ENCODE results near the gene CNTN1.

CNTN1 gene

GRCh38 chr12:40864891-40865290, 172.7 kb downstream of the CNTN1 start:
- no peak for DNase-seq

DNA sequence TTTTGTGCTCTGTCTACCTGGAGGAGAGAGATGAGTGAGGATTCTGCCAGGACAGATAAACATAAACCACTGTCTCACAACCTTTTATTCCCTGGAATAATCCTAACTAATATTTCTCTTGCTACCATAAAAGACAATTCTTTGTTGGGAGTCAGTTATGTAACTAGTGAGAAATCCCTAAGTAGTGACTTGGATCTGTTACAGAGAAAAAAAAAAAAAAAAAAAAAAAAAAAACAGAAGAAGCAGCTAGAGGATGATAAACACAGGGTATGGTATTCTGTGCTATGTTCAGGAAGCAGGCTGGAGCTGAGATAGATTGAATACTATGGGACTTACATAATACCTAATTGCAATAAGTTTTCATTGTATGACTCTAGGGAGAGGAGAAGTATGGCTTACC, 178.7 kb downstream of the CNTN1 start:
- no peak for DNase-seq

- DNase-seq = no peak
Observed at GRCh38 chr12:40874868-40875267, 182.6 kb downstream of the CNTN1 start.

DNA sequence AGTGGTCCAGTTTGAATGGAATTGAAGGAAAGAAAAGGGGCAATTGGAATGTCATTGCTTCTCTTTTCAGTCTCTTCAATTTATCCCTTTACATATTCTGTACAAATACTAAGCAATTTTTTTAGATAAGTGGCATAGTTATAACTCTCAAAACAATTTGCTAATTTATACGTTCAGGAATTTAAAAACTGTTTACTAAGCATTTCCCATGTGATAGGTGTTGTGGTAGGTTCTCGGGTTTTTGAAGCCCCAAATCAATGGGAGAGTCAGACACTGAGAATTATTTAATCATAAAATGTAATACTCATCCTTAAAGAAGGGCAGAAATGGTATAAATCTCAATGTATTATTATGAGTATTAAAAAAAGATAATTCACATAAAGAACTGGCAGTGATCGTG, 197.1 kb downstream of the CNTN1 start:
- no peak for DNase-seq

GRCh38 chr12:40892528-40892927, 200.3 kb downstream of the CNTN1 start:
- no peak for DNase-seq

- DNase-seq = no peak
Observed at GRCh38 chr12:40898505-40898904, 206.3 kb downstream of the CNTN1 start.

DNA sequence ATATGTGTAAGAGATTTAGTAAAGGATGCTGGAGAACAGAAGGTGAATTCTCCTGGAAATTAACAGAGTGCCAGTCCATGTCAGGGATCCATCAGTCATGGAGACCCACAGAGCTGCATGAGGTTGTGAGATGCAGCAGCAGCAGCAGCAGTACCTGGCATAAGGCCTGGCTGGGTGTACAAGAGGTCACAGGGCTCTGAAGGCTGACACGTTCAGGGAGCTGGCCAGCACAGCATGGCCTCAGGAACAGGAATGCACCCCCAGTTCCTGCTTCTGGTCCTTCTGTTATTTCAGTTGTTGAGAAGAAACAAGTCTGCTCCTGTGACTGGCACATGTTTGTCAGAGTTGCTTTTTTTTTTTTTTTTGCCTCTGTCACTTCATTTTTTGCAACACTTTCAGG, 210.8 kb downstream of the CNTN1 start:
- DNase-seq = no peak

GRCh38 chr12:40907115-40907527, 214.9 kb downstream of the CNTN1 start:
- no peak for DNase-seq

GRCh38 chr12:40911676-40912075, 219.4 kb downstream of the CNTN1 start:
- no peak for DNase-seq

DNA sequence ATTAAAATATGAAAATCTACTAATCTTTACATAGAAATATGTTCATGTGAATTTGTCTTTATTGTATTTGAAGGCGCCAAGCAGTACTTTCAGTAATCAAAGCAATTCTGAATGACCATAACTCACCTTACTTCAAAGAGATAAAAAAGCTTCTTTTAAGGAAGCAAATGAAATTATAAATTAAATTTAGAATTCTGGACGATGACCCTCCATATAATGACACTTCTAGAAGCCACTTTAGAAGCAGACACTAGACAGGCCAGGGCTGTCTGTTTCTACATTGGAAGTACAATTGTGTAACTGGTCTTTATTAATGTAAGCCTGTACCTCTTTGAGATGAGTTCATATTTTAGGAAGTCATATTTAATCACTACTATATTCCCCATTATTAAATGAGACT, 222.9 kb downstream of the CNTN1 start:
- DNase-seq = no peak

- no peak for DNase-seq
Observed at GRCh38 chr12:40917561-40917960, 225.3 kb downstream of the CNTN1 start.

- peak; percentile 21 for DNase-seq
Observed at GRCh38 chr12:40921563-40922163, 229.4 kb downstream of the CNTN1 start.

- no peak for DNase-seq
Observed at GRCh38 chr12:40937891-40938290, 245.7 kb downstream of the CNTN1 start.

DNA sequence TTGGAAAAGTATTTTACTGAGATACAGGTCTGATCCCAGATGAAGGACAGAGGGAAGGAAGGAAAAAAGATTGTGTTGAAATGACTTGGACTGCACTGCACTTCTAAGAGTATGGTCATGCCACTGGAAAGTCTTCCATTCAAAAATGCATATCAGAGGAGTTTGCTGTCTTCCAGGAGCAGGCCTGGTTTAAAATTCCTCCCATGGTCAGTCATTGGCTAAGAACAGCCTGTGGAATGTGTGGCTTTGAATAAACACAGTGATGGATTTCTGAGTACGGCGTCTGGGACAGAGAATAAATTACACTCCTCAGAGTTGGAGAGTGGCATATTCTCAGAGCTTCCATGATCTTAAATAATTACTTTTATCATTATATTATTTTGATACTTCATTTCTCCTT, 250.1 kb downstream of the CNTN1 start:
- DNase-seq = no peak

- DNase-seq = no peak
Observed at GRCh38 chr12:40945772-40946171, 253.5 kb downstream of the CNTN1 start.

DNA sequence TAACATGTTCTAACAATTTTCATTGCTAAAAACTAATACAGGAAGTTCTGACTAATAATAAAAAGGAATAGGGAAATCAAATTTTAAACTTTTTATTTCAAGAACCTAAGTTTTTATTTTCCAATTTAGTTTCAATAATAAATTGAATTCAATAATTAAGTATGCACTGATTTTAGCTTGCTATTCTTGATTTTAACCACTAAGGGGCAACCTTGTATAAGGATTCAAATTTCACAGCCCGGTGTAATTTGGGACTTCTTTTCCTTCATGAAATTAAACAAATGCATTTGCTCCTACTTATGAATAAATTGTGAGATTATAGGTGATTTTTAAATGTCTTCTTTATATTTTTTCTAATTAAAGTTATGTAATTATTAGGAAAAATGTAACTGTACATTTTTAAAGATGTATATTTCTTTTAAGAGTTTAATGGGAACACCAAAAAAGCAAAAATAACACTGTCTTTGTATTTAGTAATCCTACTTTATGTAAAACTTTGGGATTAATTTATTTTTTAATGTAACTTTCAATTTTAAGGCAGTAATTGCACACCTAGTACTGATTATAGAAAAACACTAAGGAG, 254.5 kb downstream of the CNTN1 start:
- DNase-seq = peak; percentile 35

DNA sequence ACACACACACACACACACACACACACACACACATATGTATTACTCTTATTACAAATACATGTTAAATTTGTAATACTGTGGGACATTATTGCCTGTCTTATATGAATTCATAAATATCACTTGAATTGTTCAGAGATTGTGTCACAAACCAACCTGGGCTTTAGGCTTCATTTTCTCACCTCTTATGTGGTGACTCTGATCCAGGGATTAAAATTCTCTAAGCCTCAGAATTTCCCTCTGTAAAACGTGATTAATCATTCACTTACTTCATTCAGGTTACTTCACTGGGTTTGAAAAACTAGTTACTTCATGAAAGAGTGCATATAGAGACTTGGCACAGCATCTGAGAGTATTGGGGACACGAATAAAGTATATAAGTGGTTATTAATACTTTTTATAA, 255.6 kb downstream of the CNTN1 start:
- DNase-seq = no peak

DNA sequence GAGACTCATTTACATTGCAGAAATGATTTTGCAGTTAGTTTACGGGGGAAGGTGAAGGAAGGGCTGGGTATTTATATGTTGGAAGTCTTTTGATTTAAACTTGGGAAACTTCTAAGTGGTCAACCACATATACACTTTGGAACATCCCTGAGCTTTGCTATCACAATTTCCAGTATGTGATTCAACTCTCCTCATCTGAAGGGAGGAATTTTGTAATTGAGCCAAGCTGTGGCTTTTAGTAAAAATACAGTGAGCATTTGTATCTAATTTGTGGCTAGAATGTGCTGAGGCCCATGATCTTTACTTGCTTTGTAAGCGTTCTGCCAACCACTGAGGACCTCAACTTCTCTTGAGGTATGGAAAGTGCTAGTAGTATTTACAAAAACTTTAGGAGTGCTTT, 260.8 kb downstream of the CNTN1 start:
- DNase-seq = no peak

DNA sequence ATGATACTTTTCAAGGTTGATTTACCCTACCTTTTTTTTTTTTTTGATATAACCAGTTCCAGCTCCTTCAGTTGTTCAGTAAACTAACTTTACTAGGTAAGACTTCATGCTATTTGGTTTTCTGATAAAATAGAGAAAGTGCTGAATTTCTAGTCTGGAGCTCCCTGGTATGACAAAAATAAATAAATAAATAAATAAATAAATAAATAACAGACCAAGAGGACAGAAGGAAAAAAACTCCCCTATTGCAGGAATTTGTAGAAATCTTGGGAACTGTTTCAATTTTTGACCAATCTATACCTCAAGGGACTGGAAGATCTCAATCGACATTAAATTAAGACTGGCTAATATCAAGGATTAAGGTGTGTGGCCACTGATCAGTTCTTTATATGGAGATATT, 265.2 kb downstream of the CNTN1 start:
- no peak for DNase-seq

- no peak for DNase-seq
Observed at GRCh38 chr12:40959041-40959440, 266.8 kb downstream of the CNTN1 start.

DNA sequence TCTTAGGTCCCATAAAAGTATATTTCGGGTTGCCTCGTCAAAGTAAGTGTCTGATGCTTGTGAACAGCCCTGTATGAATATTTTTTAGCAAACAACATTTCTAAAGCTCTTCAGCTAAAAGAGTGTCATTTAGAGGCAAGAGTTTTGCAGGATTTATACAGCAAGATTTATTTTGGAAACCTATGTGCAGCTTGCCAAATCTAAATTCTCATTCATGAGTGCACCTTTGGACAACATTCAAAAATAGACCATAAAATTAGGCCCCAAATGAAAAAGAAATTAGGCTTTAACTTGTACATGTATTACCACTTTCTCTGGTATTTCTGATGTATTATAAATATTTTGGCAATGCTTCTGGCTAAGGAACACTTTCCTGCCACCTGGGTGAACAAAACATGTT, 271.5 kb downstream of the CNTN1 start:
- DNase-seq = no peak

DNA sequence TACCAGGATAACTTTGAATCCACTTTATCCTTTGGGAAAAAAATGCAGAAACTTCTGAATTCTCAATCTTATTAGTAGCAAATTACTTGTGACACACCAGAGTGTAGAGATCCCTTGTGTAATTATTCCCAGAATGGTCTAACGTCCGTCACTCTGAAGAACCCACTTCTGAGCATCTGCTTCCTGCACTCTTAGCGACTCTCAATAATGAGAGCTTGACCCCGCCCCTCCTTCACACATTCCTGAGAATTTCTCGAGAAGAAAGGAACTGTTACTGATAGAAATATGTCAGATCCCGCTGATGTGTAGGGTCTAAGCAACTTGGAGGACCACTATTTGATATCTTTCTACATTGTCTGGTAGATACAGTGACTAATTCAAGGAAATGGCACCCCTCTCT, 277.6 kb downstream of the CNTN1 start:
- DNase-seq = no peak

- peak; percentile 24 for DNase-seq
Observed at GRCh38 chr12:40970320-40970907, 278.2 kb downstream of the CNTN1 start.

GRCh38 chr12:40971911-40972310, 279.7 kb downstream of the CNTN1 start:
- no peak for DNase-seq

- DNase-seq = no peak
Observed at GRCh38 chr12:40976546-40976945, 284.3 kb downstream of the CNTN1 start.

Measured in hematopoietic multipotent progenitor cell treated with erythropoietin and hydrocortisone succinate and interleukin-3 and kit ligand, for 8 days (in vitro differentiated cells).